Thyroid gland (tissue), 4 donors: ENCODE measurements around the gene CDK15. TPM values are rescaled to one million over a fixed set of nuclear protein-coding genes. Genes with fewer than 3 reads are reported as not detected.

Experiments
- DNase-seq, 2 donors: peaks; one replicate each; pipeline ENCODE4 v3.0.0-alpha.2; 2019
- H3K27ac ChIP-seq, 3 donors: fragments of 200-600 bp; sonication (generic); 1 replicate in 2 of 3; 2 replicates in 1 of 3; pipeline ENCODE4 v1.5.1; 2016 to 2019; ENCODE audit warnings: mild to moderate bottlenecking in 1 of 3, moderate library complexity in 1 of 3
- H3K27me3 ChIP-seq: fragments of 200-600 bp; sonication (generic); one replicate; pipeline ENCODE4 v1.5.1; 2019
- H3K36me3 ChIP-seq, 2 donors: fragments of 200-600 bp; sonication (generic); one replicate each; pipeline ENCODE4 v1.5.1; 2016 to 2019
- H3K4me1 ChIP-seq, 2 donors: fragments of 200-600 bp; sonication (generic); one replicate each; pipeline ENCODE4 v1.5.1; 2017 to 2019
- H3K4me3 ChIP-seq, 3 donors: fragments of 200-600 bp; sonication (generic); replicated peaks in 1 of 3; 1 replicate in 2 of 3; 2 replicates in 1 of 3; pipeline ENCODE4 v1.5.1; 2016; ENCODE audit warnings: mild to moderate bottlenecking in 1 of 3
- H3K9me3 ChIP-seq: fragments of 200-600 bp; sonication (generic); one replicate; pipeline ENCODE4 v1.5.1; 2017
- POLR2A ChIP-seq, 2 donors: fragments of 450-650 bp; IDR thresholded peaks; one replicate each; pipeline ENCODE4 v1.6.1; 2017; ENCODE audit warnings: antibody characterized with exemption in 2 of 2, mild to moderate bottlenecking in 2 of 2, moderate library complexity in 1 of 2
- WGBS, 2 donors: methylation state at CpG; one replicate each; pipeline ENCODE4 v1.1.5; 2017; 5-methylcytosine and 5-hydroxymethylcytosine counted together
- intact Hi-C: fragments of 100-400 bp; cut with DNase I; formaldehyde crosslinking; loops from one replicate; pipeline ENCODE4 v1.15.1; 2023
- total RNA-seq, 4 donors: library from RNA; depleted of rRNA; stranded (reverse); fragments of >200 nt; gene quantifications; one replicate each; pipeline ENCODE4 v1.2.3, GENCODE V29; 2016
- TF ChIP-seq, protein P1 (sequence below), 6 experiments: fragments of 200-600 bp in 3 of 6; fragments of 450-650 bp in 3 of 6; sonication (generic) in 3 of 6; IDR thresholded peaks; one replicate each; pipeline ENCODE4 v1.5.1; 2016 to 2019; ENCODE audit warnings: antibody characterized with exemption in 6 of 6, mild to moderate bottlenecking in 2 of 6, inconsistent platforms in 1 of 6, moderate library complexity in 1 of 6

The CDK15 gene
- total RNA-seq, 4 donors from 2014 or later: 1.2 TPM; not detected in 3

DNA sequence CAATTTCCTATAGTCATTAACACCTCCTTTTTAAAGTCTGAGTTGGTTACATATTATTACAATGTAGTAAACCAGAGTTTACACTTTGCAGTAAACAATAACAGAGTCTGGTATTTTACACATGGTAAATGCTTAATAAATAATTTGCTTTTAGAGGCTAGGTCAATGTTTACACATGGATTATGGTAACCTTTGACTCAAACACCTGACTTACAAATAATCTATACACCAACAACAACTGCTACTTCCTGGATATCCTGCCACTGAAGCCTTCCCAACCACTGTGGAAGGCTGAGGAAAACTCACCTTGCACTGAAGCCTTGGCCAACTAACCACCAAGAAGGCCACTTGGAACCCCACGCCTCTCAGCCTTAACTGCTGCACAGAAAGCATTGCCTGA, 31.0 kb upstream of the CDK15 start:
- Histone ChIP-seq H3K27ac (no peak overlapping the region), H3K9me3 (no peaks in the 10 kb centered on the region), H3K4me1 (peaks cover 6 to 11% of the 10 kb centered on the region in 2 donors), H3K36me3 (no peaks in the 10 kb centered on the region), H3K27me3 (no peaks in the 10 kb centered on the region), H3K4me3 (no peak overlapping the region)
- intact Hi-C loops: no loop called here
- TF ChIP-seq, protein P1, sequence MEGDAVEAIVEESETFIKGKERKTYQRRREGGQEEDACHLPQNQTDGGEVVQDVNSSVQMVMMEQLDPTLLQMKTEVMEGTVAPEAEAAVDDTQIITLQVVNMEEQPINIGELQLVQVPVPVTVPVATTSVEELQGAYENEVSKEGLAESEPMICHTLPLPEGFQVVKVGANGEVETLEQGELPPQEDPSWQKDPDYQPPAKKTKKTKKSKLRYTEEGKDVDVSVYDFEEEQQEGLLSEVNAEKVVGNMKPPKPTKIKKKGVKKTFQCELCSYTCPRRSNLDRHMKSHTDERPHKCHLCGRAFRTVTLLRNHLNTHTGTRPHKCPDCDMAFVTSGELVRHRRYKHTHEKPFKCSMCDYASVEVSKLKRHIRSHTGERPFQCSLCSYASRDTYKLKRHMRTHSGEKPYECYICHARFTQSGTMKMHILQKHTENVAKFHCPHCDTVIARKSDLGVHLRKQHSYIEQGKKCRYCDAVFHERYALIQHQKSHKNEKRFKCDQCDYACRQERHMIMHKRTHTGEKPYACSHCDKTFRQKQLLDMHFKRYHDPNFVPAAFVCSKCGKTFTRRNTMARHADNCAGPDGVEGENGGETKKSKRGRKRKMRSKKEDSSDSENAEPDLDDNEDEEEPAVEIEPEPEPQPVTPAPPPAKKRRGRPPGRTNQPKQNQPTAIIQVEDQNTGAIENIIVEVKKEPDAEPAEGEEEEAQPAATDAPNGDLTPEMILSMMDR (IDR thresholded peaks at IDR 0.05): no peak
- TF ChIP-seq POLR2A (IDR thresholded peaks at IDR 0.05): no peak
- 100% methylated on average over 1 of the region's 1 CpG for WGBS, 2 donors
- DNase-seq: no peak

DNA sequence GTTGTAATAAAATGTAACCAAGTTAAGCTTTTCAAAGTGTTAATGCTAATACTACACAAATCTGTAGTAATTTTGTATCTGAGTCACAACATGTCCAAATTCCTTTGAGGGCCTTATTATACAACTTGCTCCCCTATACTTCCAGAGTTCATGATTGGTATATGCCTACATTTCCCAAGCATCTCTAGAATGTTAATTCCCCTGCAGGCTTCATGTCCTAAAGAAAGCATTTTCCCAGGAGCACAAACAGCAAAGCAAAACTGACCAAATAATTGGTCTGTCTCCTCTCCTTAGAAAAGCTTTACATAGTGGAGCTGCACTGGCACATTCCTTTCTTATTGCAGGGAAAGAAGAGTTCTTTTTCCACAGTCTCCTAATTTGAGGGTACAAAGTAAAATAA, 29.3 kb upstream of the CDK15 start:
- DNase-seq: no peak
- Histone ChIP-seq H3K4me3 (no peak overlapping the region), H3K9me3 (no peaks in the 10 kb centered on the region), H3K27ac (no peak overlapping the region), H3K4me1 (peaks cover 6 to 17% of the 10 kb centered on the region in 2 donors), H3K27me3 (no peaks in the 10 kb centered on the region), H3K36me3 (no peaks in the 10 kb centered on the region)
- TF ChIP-seq, protein P1 (IDR thresholded peaks at IDR 0.05): no peak
- TF ChIP-seq POLR2A (IDR thresholded peaks at IDR 0.05): no peak
- intact Hi-C loops: no loop called here

DNA sequence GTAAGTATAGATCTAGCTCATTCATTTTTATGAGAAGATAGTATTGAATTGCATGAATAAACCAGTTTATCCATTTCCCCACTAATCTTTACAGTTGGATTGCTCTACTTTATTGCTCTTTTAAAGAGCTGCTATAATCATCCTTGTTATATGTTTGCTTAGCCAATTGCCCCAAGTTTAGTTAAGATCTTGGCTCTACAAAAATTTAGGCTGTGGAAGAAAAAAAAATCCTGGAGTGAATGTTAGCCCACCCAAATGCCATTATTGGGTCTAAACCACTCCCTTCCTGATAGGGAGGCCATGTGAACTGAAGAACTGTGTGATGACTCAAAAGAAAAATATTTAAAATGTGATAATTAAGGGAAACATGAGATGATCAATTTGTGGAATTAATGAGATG, 28.5 kb upstream of the CDK15 start:
- Histone ChIP-seq H3K27ac (no peak overlapping the region), H3K4me1 (peaks cover 6 to 17% of the 10 kb centered on the region in 2 donors), H3K4me3 (no peak overlapping the region), H3K9me3 (no peaks in the 10 kb centered on the region), H3K27me3 (no peaks in the 10 kb centered on the region), H3K36me3 (no peaks in the 10 kb centered on the region)
- no peak for DNase-seq
- intact Hi-C loops: no loop called here
- no peak for TF ChIP-seq POLR2A (IDR thresholded peaks at IDR 0.05)
- TF ChIP-seq, protein P1 (IDR thresholded peaks at IDR 0.05): no peak

DNA sequence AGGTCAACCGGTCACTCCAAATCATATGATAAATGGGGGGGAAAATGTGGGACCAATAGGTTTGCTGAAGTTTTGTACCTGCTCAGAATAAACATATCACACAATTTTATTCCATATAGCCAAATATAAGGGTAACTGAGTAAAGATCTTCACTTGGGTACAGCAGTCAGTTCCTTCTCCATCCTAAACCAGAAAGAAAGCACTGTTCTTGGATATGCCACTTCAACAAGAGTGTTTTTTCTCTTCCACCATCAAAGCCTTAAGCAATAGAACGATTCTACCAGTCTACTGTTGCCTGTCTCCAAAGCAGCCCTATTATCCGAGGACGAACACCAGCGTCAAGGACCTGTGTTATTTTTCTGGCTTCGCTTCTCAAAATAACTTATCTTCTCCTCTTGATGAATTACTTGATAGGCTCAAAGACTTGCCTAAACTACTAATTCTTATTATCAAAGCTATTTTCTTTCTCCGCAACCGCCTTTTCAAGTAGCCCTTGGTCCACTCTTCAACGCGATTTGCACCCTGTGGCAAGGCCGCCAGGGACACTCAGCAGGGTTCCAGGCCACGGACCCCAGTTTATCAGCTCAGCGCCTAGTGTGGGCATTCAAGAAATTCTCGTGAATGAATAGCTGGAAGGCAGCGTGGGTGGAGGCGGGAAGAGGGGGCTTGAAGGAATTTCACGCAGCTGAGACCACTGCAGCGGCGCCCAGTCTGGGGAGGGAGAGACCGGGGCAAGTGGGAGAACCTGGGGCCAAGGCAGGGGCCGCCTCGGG, 26.2 kb upstream of the CDK15 start:
- intact Hi-C loops: loop anchor here (5.0 kb wide), 1 partner anchor 252 kb away; the partner anchor contains the start of gene FZD7
- no peaks in the 10 kb centered on the region for H3K27me3 ChIP-seq
- H3K36me3 ChIP-seq: no peaks in the 10 kb centered on the region
- peaks cover 6 to 17% of the 10 kb centered on the region in 2 donors for H3K4me1 ChIP-seq
- H3K4me3 ChIP-seq: peak overlapping the region; percentile 37 to 75 (median 70)
- 3 to 8% methylated on average over 17 to 22 of the region's 22 CpGs for WGBS, 2 donors
- H3K27ac ChIP-seq: peak overlapping the region; percentile 78 to 83 (median 81)
- TF ChIP-seq, protein P1 (IDR thresholded peaks at IDR 0.05): no peak
- peak; percentile 41 to 53 for DNase-seq
- no peaks in the 10 kb centered on the region for H3K9me3 ChIP-seq

DNA sequence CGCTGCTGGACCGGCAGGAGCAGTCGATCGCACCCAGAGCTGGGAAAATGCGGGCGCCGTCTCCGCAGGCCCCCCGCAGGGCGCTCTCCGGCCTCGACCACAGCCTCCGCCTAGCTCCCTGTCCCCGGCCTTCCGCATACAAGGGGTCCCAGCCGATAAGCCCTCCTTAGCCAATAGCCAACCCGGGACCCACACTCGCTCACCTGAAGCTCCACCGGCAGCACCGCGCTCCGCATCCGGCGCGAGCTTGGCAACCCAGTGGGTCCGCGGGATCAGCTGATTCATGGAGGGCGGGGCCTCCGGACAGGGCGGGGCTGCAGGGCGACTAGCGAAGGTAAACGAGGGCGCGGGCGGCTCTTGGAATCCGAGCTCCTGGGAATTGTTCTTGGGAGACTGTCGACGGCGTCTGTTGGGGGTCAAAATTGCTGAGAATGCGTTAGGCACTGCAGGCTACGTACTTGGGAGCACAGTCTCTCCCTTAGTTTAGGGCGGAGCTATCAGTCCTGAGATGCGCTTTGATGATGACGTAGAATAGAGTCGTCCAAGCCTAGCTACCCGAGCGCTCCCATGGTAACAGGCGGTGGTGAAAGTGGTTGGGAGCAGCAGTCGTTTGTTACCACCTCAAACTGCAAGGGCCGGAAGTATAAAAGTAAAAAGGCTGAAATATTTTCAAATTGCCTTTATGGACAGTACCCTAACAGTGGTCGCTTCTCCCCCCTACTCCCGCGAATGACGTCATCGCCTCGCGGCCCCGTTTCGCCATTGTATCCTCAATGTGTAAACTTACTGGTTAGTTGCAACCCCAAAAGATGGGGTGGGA, 25.5 kb upstream of the CDK15 start, which contains the start of gene ALS2:
Gene ALS2, minus strand, starts transcription at position 260 of the 820 bp plus-strand sequence. CDS start 12,048 bp downstream, outside the sequence.
- peak within 1 kb of the TSS; percentile 37 to 75 (median 70) for H3K4me3 ChIP-seq
- WGBS, 2 donors: 0% methylated on average over 39 to 54 of the region's 60 CpGs
- H3K27ac ChIP-seq: peak within 1 kb of the TSS; percentile 78 to 83 (median 81)
- H3K36me3 ChIP-seq: no peaks in the 10 kb centered on the region
- peaks cover 6 to 17% of the 10 kb centered on the region in 2 donors for H3K4me1 ChIP-seq
- intact Hi-C loops: loop anchor here (5.0 kb wide), 1 partner anchor 251 kb away; the partner anchor contains the start of gene FZD7
- peak in 1 of 2 donors; percentile 86 for TF ChIP-seq POLR2A (IDR thresholded peaks at IDR 0.05)
- TF ChIP-seq, protein P1 (IDR thresholded peaks at IDR 0.05): no peak
- H3K27me3 ChIP-seq: no peaks in the 10 kb centered on the region
- DNase-seq: peak; percentile 100
- no peaks in the 10 kb centered on the region for H3K9me3 ChIP-seq
